Upper lobe of left lung (tissue), 4 donors: ENCODE data around the gene NMU.

ENCODE experiments used
- EP300 ChIP-seq, 4 donors: sonication (generic); formaldehyde crosslinking; IDR thresholded peaks; one replicate each; pipeline ENCODE4 v1.5.1; 2017; ENCODE audit warnings: antibody characterized with exemption in 4 of 4, control low read depth in 2 of 4
- POLR2A ChIP-seq, 4 donors: fragments of 450-650 bp; IDR thresholded peaks; one replicate each; pipeline ENCODE4 v1.5.1; 2016 to 2017; ENCODE audit warnings: antibody characterized with exemption in 4 of 4, mild to moderate bottlenecking in 2 of 4
- POLR2AphosphoS5 ChIP-seq, 2 donors: sonication (generic); formaldehyde crosslinking; IDR thresholded peaks; one replicate each; pipeline ENCODE4 v1.5.1; 2017; ENCODE audit warnings: antibody characterized with exemption in 2 of 2
- TF ChIP-seq, protein P1 (sequence below), 6 experiments: fragments of 450-650 bp in 4 of 6; fragments of 200-600 bp in 2 of 6; sonication (generic) in 2 of 6; IDR thresholded peaks; one replicate each; pipeline ENCODE4 v1.5.1; 2016 to 2019; ENCODE audit warnings: antibody characterized with exemption in 6 of 6

DNA sequence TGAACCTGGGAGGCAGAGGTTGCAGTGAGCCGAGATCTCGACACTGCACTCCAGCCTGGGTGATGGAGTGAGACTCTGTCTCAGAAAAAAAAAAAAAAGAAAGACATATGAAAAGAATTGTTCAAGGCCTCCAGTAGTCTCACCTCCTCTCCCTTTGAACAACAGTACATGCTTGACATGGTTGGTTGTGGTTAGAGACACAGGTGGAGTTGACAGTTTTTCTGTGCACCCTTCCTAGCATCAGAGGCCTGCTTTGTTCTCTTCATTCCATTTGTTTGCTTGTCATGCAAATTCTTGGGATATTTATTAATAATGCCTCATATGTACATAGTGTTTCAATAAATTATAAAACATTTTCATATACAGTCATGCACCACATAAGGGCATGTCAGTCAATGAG is 25.7 kb downstream of the NMU start:
- TF ChIP-seq POLR2A (IDR thresholded peaks at IDR 0.05) = no peak
- TF ChIP-seq EP300 (IDR thresholded peaks at IDR 0.05) = no peak
- TF ChIP-seq, protein P1, sequence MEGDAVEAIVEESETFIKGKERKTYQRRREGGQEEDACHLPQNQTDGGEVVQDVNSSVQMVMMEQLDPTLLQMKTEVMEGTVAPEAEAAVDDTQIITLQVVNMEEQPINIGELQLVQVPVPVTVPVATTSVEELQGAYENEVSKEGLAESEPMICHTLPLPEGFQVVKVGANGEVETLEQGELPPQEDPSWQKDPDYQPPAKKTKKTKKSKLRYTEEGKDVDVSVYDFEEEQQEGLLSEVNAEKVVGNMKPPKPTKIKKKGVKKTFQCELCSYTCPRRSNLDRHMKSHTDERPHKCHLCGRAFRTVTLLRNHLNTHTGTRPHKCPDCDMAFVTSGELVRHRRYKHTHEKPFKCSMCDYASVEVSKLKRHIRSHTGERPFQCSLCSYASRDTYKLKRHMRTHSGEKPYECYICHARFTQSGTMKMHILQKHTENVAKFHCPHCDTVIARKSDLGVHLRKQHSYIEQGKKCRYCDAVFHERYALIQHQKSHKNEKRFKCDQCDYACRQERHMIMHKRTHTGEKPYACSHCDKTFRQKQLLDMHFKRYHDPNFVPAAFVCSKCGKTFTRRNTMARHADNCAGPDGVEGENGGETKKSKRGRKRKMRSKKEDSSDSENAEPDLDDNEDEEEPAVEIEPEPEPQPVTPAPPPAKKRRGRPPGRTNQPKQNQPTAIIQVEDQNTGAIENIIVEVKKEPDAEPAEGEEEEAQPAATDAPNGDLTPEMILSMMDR (IDR thresholded peaks at IDR 0.05) = no peak
- no peak for TF ChIP-seq POLR2AphosphoS5 (IDR thresholded peaks at IDR 0.05)
